OCI-M2 (cell line): ENCODE measurements around the gene OCA2.
"Not testable (repeated sequence)": the region's sequence is repeated elsewhere in the genome, so short reads cannot be mapped to it uniquely, and the experiment has no call there.

Experiments used
- DNase-seq: peaks from one replicate; lab custom pipeline; 2025; ENCODE audit not compliant: unreplicated experiment; lab: John Stamatoyannopoulos, UW

Gene OCA2

GRCh38 chr15:27850981-27851857, 247.9 kb downstream of the OCA2 start:
- DNase-seq: no peak

- DNase-seq: no peak
Observed at GRCh38 chr15:27850050-27850449, 249.1 kb downstream of the OCA2 start.

GRCh38 chr15:27848936-27849335, 250.2 kb downstream of the OCA2 start:
- DNase-seq: not testable (repeated sequence)

GRCh38 chr15:27847775-27848710, 251.1 kb downstream of the OCA2 start:
- DNase-seq: no peak

GRCh38 chr15:27846722-27847395, 252.3 kb downstream of the OCA2 start:
- no peak for DNase-seq

GRCh38 chr15:27845535-27846369, 253.4 kb downstream of the OCA2 start:
- no peak for DNase-seq

GRCh38 chr15:27844018-27844666, 255.0 kb downstream of the OCA2 start:
- no peak for DNase-seq

- DNase-seq: no peak
Observed at GRCh38 chr15:27843146-27843545, 256.0 kb downstream of the OCA2 start.

- no peak for DNase-seq
Observed at GRCh38 chr15:27842526-27842925, 256.6 kb downstream of the OCA2 start.

GRCh38 chr15:27835233-27835939, 263.7 kb downstream of the OCA2 start:
- no peak for DNase-seq

- DNase-seq: no peak
Observed at GRCh38 chr15:27834684-27835083, 264.4 kb downstream of the OCA2 start.

GRCh38 chr15:27833974-27834373, 265.1 kb downstream of the OCA2 start:
- no peak for DNase-seq

GRCh38 chr15:27833178-27833577, 265.9 kb downstream of the OCA2 start:
- DNase-seq: no peak

GRCh38 chr15:27832237-27832596, 266.9 kb downstream of the OCA2 start:
- no peak for DNase-seq

GRCh38 chr15:27831384-27832236, 267.5 kb downstream of the OCA2 start:
- no peak for DNase-seq

- no peak for DNase-seq
Observed at GRCh38 chr15:27828746-27829145, 270.4 kb downstream of the OCA2 start.

- DNase-seq: no peak
Observed at GRCh38 chr15:27826902-27827714, 272.0 kb downstream of the OCA2 start.

GRCh38 chr15:27826411-27826810, 272.7 kb downstream of the OCA2 start:
- no peak for DNase-seq
